Measurements from ENCODE around the gene RPL13. TPM values are rescaled to one million over a fixed set of nuclear protein-coding genes. Genes with fewer than 3 reads are reported as not detected.

RPL13 gene
- total and polyA plus RNA-seq, 2 of the 4 experiments (the other 2 are of a cell fraction): 2,098 to 3,527 TPM

DNA sequence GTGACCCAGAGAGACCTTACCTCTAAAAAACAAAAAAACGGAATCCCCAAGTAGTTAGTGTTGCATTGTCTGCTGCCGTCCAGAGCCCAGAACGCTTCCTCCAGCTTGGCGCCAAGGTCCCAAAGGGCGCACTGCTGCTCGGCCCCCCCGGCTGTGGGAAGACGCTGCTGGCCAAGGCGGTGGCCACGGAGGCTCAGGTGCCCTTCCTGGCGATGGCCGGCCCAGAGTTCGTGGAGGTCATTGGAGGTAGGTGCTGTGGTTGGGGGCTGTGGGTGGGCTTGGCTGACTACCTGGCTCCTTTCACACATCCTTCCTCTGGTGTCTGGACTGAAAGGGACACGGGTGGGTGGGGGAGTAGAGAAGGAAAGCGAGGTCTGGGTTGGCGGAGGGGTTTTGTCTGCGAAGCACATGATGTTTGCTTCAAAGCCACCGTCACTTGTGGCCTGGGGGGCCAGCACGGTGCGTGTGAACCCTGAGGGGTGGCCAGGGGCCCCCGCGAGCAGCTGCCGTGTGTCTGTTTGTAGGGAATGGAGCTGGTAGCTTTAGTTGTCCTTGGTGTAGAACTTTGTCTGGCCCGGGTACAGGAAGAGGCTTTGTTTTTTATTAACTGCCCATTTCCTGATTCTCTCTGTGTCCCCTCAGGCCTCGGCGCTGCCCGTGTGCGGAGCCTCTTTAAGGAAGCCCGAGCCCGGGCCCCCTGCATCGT, 28.5 kb upstream of the RPL13 start:
- H3K4me3 ChIP-seq (ENCODE audit: insufficient read depth, low read depth, low read length): no peak overlapping the region
- no peak overlapping the region for H3K27ac ChIP-seq (ENCODE audit: insufficient read depth, low read length)
- no peak overlapping the region for H3K14ac ChIP-seq (replicated peaks; ENCODE audit: low read depth, low read length)
- CTCF ChIA-PET: no interaction called here
- H3K27me3 ChIP-seq (ENCODE audit: control insufficient read depth, insufficient read depth, low read length): no peaks in the 10 kb centered on the region
- 0 out of 2 replicates have a peak, but pooled peaks cover 3% of the 10 kb centered on the region for H3K9me1 ChIP-seq (ENCODE audit: insufficient read depth, low read length)
- no peak overlapping the region for H2BK120ac ChIP-seq (ENCODE audit: low read depth, low read length)
- H4K20me1 ChIP-seq (ENCODE audit: insufficient read depth, low read length): peaks cover 19% of the 10 kb centered on the region
- POLR2A ChIA-PET (ENCODE audit: unreplicated experiment): no interaction called here
- H3K4me1 ChIP-seq (ENCODE audit: control insufficient read depth, insufficient read depth, low read length): no peaks in the 10 kb centered on the region
- H3K4ac ChIP-seq (ENCODE audit: low read depth, low read length): no peak overlapping the region
- no peak overlapping the region for H2BK20ac ChIP-seq (ENCODE audit: low read depth, low read length)
- H3K23ac ChIP-seq (ENCODE audit: low read depth, low read length): no peak overlapping the region
- H2BK5ac ChIP-seq (ENCODE audit: low read depth, low read length, poor library complexity, severe bottlenecking): no peak overlapping the region
- H4K91ac ChIP-seq (ENCODE audit: insufficient read depth, low read depth, low read length): no peak overlapping the region
- no peak overlapping the region for H3K4me2 ChIP-seq (ENCODE audit: low read depth, low read length)
- peaks cover 75% of the 10 kb centered on the region for H3K36me3 ChIP-seq (ENCODE audit: control insufficient read depth, insufficient read depth, low read length)
- H2AK9ac ChIP-seq (replicated peaks; ENCODE audit: low read depth, low read length, poor library complexity): no peak overlapping the region
- intact Hi-C loops (cut with micrococcal nuclease) (no loop called here), in situ Hi-C loops (cut with MboI; ENCODE audit: low sequenced_read_pairs) (no loop called here), dilution Hi-C loops (cut with HindIII; ENCODE audit: low sequenced_read_pairs, unreplicated experiment) (no loop called here)
- H4K5ac ChIP-seq (ENCODE audit: low read depth, low read length): no peak overlapping the region
- H3K18ac ChIP-seq (ENCODE audit: low read depth, low read length): no peak overlapping the region
- H3K9ac ChIP-seq (ENCODE audit: low read depth, low read length): no peak overlapping the region
- TF ChIP-seq FOS (IDR thresholded peaks at IDR 0.05; ENCODE audit: low read depth, low read length) (no peak), MAZ (IDR thresholded peaks at IDR 0.05; ENCODE audit: borderline replicate concordance, low read depth, low read length) (no peak), BHLHE40 (IDR thresholded peaks at IDR 0.05; ENCODE audit: low read depth, low read length) (no peak)
- no TSS peak for BruUV-seq (replicated peaks)
- no peak overlapping the region for H2AFZ ChIP-seq (replicated peaks; ENCODE audit: low read length, poor library complexity)
- 100% methylated on average over 4 of the region's 31 CpGs; no CpG with 5 or more reads in 1 of the 2 experiments for WGBS, 2 experiments (ENCODE audit: extremely low coverage in 2 of 2, insufficient read length in 1 of 2)
- no peak overlapping the region for H2AK5ac ChIP-seq (ENCODE audit: low read depth, low read length)
- H4K8ac ChIP-seq (ENCODE audit: low read depth in 2 of 2, low read length in 2 of 2): no peak overlapping the region
- H3K56ac ChIP-seq (ENCODE audit: extremely low read depth, insufficient read depth, low read length): no peak overlapping the region
- no peak for ATAC-seq (ENCODE audit: low read depth)
- no peak overlapping the region for H2BK15ac ChIP-seq (ENCODE audit: low read depth, low read length)
- peaks cover 13 to 48% of the 10 kb centered on the region in 2 experiments for H3K79me1 ChIP-seq (ENCODE audit: low read depth in 1 of 2, low read length in 2 of 2)
- DNase-seq: no peak
- H3K9me3 ChIP-seq (ENCODE audit: control insufficient read depth, insufficient read depth, low read length): no peaks in the 10 kb centered on the region

All from IMR-90 (cell line).